ENCODE data around the gene FOXG1. TPM values are rescaled to one million over a fixed set of nuclear protein-coding genes. Genes with fewer than 3 reads are reported as not detected.
A peak's percentile ranks its signal among the peaks of the same experiment; 100 is the strongest.

FOXG1 gene
- total RNA-seq, 3 donors from 2014 or later (not counting 1 experiment from before 2014, with no cell fraction given) = not detected

DNA sequence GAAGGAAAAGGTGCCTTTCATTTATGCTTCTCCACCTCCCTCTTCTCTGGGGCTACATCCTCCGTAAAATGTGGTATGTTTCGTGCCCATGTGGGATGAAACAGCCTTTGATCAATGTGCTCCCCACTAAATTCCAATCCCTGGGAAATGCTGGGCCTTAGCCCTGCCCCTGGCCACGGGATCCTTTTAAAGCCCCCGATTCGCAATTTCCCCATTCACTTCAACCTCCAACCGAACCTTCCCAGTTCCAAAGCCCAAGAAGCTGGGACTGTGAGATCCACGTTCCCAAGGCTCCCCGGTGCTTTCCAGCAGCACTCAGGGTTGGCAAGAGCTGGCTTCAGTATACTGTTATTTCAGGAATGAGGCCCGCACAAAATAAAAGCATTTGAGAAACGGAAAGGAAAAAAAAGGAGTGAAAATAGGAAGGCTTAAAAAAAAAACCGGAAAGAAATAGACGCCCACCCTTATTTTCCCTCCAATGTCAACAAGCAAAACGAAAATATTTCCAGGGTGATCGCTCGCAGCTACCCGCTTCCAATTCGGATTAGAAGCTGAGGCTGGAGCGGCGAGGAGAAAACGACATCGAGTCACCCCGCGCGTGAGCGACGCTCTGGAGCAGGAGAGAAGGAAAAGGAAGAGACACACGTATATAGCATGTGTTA lies 1.3 kb upstream of the FOXG1 start:
- Mint-ChIP-seq H3K9me3 (peaks cover 5 to 7% of the 10 kb centered on the region in 2 donors), H3K4me1 (peaks cover 5 to 8% of the 10 kb centered on the region in 2 donors), H3K4me3 (peak overlapping the region; percentile 57), H3K27me3 (ENCODE audit: low read depth in 2 of 2) (peaks cover 56 to 65% of the 10 kb centered on the region in 2 donors), H3K36me3 (peaks cover 34% of the 10 kb centered on the region), H3K27ac (no peak overlapping the region)
- TF ChIP-seq, protein P1, sequence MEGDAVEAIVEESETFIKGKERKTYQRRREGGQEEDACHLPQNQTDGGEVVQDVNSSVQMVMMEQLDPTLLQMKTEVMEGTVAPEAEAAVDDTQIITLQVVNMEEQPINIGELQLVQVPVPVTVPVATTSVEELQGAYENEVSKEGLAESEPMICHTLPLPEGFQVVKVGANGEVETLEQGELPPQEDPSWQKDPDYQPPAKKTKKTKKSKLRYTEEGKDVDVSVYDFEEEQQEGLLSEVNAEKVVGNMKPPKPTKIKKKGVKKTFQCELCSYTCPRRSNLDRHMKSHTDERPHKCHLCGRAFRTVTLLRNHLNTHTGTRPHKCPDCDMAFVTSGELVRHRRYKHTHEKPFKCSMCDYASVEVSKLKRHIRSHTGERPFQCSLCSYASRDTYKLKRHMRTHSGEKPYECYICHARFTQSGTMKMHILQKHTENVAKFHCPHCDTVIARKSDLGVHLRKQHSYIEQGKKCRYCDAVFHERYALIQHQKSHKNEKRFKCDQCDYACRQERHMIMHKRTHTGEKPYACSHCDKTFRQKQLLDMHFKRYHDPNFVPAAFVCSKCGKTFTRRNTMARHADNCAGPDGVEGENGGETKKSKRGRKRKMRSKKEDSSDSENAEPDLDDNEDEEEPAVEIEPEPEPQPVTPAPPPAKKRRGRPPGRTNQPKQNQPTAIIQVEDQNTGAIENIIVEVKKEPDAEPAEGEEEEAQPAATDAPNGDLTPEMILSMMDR (IDR thresholded peaks at IDR 0.05) = no peak
- H3K27ac ChIP-seq (ENCODE audit: low read length) = no peak overlapping the region
- WGBS (ENCODE audit: insufficient coverage) = 8% methylated on average over 27 of the region's 27 CpGs
- peaks cover 50% of the 10 kb centered on the region for H3K27me3 ChIP-seq (ENCODE audit: control insufficient read depth, insufficient read depth, low read length)
- H3K4me3 ChIP-seq (ENCODE audit: low read length) = no peak overlapping the region
- ATAC-seq (no peak), DNase-seq (no peak)
- peaks cover 18% of the 10 kb centered on the region for H3K4me1 ChIP-seq (ENCODE audit: control insufficient read depth, insufficient read depth, low read length)
- H3K36me3 ChIP-seq (ENCODE audit: control insufficient read depth, insufficient read depth, low read length) = no peaks in the 10 kb centered on the region
- intact Hi-C loops (cut with micrococcal nuclease) = no loop called here
- H3K9me3 ChIP-seq (ENCODE audit: control insufficient read depth, insufficient read depth, low read length) = peaks cover 14% of the 10 kb centered on the region

DNA sequence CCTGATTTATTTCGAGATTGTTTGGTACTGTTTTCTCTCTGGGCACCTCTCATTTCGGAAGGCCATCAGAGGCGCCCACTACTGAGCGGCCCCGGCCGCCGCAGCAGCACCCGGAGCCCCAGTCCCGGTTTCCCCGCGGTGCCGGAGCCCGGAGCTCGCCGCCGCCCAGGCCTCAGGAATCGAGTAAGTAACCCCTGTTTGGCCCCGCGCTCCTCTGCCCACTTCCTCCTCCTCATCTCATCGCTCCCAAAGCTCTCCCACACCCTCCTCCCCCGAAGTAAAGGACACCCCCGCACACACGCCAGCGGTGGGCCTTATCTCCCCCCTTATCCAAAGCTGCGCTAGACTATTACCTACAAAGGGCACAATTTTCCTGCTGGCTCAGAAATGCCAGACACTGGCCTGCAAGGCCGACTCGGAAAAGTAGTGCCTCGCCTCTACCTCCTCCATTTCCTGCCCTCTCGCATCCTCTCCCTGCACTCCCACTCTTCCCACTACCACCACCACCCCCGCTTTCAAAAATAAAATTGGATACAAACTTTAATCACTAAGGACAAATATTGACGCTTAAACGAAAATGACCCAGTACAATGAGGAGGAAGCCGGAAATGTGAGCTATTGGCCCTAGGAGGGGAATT lies 637 bp upstream of the FOXG1 start:
- intact Hi-C loops (cut with micrococcal nuclease) = no loop called here
- Histone ChIP-seq H3K36me3 (ENCODE audit: control insufficient read depth, insufficient read depth, low read length) (no peaks in the 10 kb centered on the region), H3K27me3 (ENCODE audit: control insufficient read depth, insufficient read depth, low read length) (peaks cover 49% of the 10 kb centered on the region), H3K27ac (ENCODE audit: low read length) (no peak overlapping the region), H3K4me3 (ENCODE audit: low read length) (no peak overlapping the region), H3K9me3 (ENCODE audit: control insufficient read depth, insufficient read depth, low read length) (peaks cover 14% of the 10 kb centered on the region), H3K4me1 (ENCODE audit: control insufficient read depth, insufficient read depth, low read length) (peaks cover 18% of the 10 kb centered on the region)
- H3K36me3 Mint-ChIP-seq = peaks cover 40% of the 10 kb centered on the region
- H3K9me3 Mint-ChIP-seq = peaks cover 5 to 11% of the 10 kb centered on the region in 2 donors
- DNase-seq (no peak), ATAC-seq (no peak)
- H3K4me3 Mint-ChIP-seq = peak overlapping the region; percentile 62
- peaks cover 61 to 70% of the 10 kb centered on the region in 2 donors for H3K27me3 Mint-ChIP-seq (ENCODE audit: low read depth in 2 of 2)
- WGBS (ENCODE audit: insufficient coverage) = 3% methylated on average over 32 of the region's 33 CpGs
- no peak overlapping the region for H3K27ac Mint-ChIP-seq
- H3K4me1 Mint-ChIP-seq = peaks cover 5 to 8% of the 10 kb centered on the region in 2 donors
- TF ChIP-seq, protein P1 (IDR thresholded peaks at IDR 0.05) = no peak

DNA sequence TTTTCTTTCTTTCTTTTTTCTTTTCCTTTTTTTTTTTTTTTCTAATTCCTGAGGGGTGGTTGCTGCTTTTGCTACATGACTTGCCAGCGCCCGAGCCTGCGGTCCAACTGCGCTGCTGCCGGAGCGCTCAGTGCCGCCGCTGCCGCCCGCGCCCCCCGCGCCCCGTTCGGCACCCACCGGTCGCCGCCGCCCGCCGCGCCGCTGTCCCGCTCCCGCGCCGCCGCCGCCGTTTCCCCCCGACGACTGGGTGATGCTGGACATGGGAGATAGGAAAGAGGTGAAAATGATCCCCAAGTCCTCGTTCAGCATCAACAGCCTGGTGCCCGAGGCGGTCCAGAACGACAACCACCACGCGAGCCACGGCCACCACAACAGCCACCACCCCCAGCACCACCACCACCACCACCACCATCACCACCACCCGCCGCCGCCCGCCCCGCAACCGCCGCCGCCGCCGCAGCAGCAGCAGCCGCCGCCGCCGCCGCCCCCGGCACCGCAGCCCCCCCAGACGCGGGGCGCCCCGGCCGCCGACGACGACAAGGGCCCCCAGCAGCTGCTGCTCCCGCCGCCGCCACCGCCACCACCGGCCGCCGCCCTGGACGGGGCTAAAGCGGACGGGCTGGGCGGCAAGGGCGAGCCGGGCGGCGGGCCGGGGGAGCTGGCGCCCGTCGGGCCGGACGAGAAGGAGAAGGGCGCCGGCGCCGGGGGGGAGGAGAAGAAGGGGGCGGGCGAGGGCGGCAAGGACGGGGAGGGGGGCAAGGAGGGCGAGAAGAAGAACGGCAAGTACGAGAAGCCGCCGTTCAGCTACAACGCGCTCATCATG lies 654 bp downstream of the FOXG1 start:
- peaks cover 46% of the 10 kb centered on the region for H3K27me3 ChIP-seq (ENCODE audit: control insufficient read depth, insufficient read depth, low read length)
- no peak overlapping the region for H3K4me3 Mint-ChIP-seq
- peaks cover 48 to 65% of the 10 kb centered on the region in 2 donors for H3K27me3 Mint-ChIP-seq (ENCODE audit: low read depth in 2 of 2)

More for the DNA sequence above, 654 bp downstream of the FOXG1 start:
- 7% methylated on average over 87 of the region's 100 CpGs for WGBS (ENCODE audit: insufficient coverage)
- H3K27ac Mint-ChIP-seq = no peak overlapping the region
- intact Hi-C loops (cut with micrococcal nuclease) = no loop called here
- peaks cover 14% of the 10 kb centered on the region for H3K9me3 ChIP-seq (ENCODE audit: control insufficient read depth, insufficient read depth, low read length)
- H3K36me3 Mint-ChIP-seq = peaks cover 33% of the 10 kb centered on the region
- no peak overlapping the region for H3K4me3 ChIP-seq (ENCODE audit: low read length)
- H3K27ac ChIP-seq (ENCODE audit: low read length) = no peak overlapping the region
- TF ChIP-seq, protein P1 (IDR thresholded peaks at IDR 0.05) = no peak
- H3K4me1 ChIP-seq (ENCODE audit: control insufficient read depth, insufficient read depth, low read length) = peaks cover 18% of the 10 kb centered on the region
- DNase-seq (no peak), ATAC-seq (no peak)
- H3K36me3 ChIP-seq (ENCODE audit: control insufficient read depth, insufficient read depth, low read length) = no peaks in the 10 kb centered on the region
- H3K9me3 Mint-ChIP-seq = peaks cover 5 to 7% of the 10 kb centered on the region in 2 donors
- H3K4me1 Mint-ChIP-seq = peaks cover 5 to 8% of the 10 kb centered on the region in 2 donors

Measured in natural killer cell (primary cell).